ENCODE data around the gene KLRC4. TPM values are rescaled to one million over a fixed set of nuclear protein-coding genes. Genes with fewer than 3 reads are reported as not detected.
"Not testable (repeated sequence)": the region's sequence is repeated elsewhere in the genome, so short reads cannot be mapped to it uniquely, and the experiment has no call there.

The KLRC4 gene
- total and polyA plus RNA-seq, 2 of the 8 experiments (the other 6 are each of a cell fraction or from before 2014, with no cell fraction given), result not detected

DNA sequence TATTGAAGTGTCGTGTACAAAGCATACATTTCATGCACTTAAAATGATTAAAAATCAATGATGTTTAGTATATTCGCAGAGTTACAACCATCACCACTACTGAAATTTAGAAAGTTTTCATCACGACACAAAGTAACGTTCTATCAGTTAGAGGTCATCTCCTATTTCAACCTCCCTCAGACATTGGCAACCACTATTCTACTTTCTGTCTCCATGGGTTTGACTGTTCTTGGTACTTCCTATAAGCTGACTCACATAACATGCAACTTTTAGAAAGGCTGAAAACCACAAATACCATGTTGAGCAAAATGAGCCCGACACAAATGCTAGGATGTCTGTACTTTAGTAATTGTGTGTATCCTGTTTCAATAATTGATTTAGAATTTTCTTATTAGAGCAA, 36.5 kb upstream of the KLRC4 start:
- H3K4ac ChIP-seq (replicated peaks; ENCODE audit: insufficient read length, low read depth, low read length); H3K56ac ChIP-seq (replicated peaks; ENCODE audit: insufficient read length, low read depth, low read length); H2BK5ac ChIP-seq (ENCODE audit: low read depth, low read length); H3K27me3 ChIP-seq (replicated peaks in 1 of 4; ENCODE audit: control insufficient read depth in 3 of 4, extremely low read depth in 1 of 4, insufficient read depth in 3 of 4, low read length in 3 of 4); H4K8ac ChIP-seq (ENCODE audit: extremely low read depth, insufficient read depth, low read length); H2BK15ac ChIP-seq (ENCODE audit: low read length); H2BK120ac ChIP-seq (replicated peaks; ENCODE audit: low read depth, low read length); H3K4me3 ChIP-seq (ENCODE audit: extremely low read depth in 1 of 4, insufficient read depth in 2 of 4, low read depth in 3 of 4, low read length in 4 of 4); POLR2A ChIA-PET (ENCODE audit: partially characterized antibody); H3K79me1 ChIP-seq (ENCODE audit: low read depth, low read length); H2AK5ac ChIP-seq (ENCODE audit: low read depth, low read length); H3K14ac ChIP-seq (ENCODE audit: insufficient read length); H4K91ac ChIP-seq (replicated peaks; ENCODE audit: insufficient read length, low read length); H2BK12ac ChIP-seq (ENCODE audit: low read depth, low read length); DNase-seq (ENCODE audit: low read depth in 1 of 2, low spot score in 2 of 2); H3K27ac ChIP-seq (ENCODE audit: low read depth, low read length); CTCF ChIA-PET (ENCODE audit: partially characterized antibody); H3K9me3 ChIP-seq (ENCODE audit: insufficient read depth in 2 of 2, low read depth in 1 of 2, low read length in 1 of 2); H4K5ac ChIP-seq (ENCODE audit: insufficient read length, low read depth, low read length); H3K18ac ChIP-seq (ENCODE audit: extremely low read depth, low read length); H2BK20ac ChIP-seq (ENCODE audit: low read length); H4K20me1 ChIP-seq (replicated peaks in 1 of 2; ENCODE audit: control insufficient read depth in 1 of 2, insufficient read depth in 2 of 2, low read length in 2 of 2); H3K79me2 ChIP-seq (ENCODE audit: control insufficient read depth in 1 of 2, insufficient read depth in 2 of 2, low read length in 2 of 2); H3K4me2 ChIP-seq (ENCODE audit: insufficient read depth in 1 of 2, low read depth in 2 of 2, low read length in 2 of 2); H2AFZ ChIP-seq (ENCODE audit: low read length); H3K9ac ChIP-seq (replicated peaks in 1 of 4; ENCODE audit: extremely low read depth in 1 of 4, low read depth in 3 of 4, low read length in 3 of 4); H3K23me2 ChIP-seq (ENCODE audit: low read depth, low read length); H3K23ac ChIP-seq (ENCODE audit: insufficient read length); H3K36me3 ChIP-seq (ENCODE audit: control insufficient read depth in 2 of 4, insufficient read depth in 4 of 4, low read length in 3 of 4); H3K4me1 ChIP-seq (replicated peaks in 1 of 4; ENCODE audit: control insufficient read depth in 3 of 4, insufficient read depth in 4 of 4, low read length in 3 of 4): not testable (repeated sequence)
- peak; percentile 68 for FAIRE-seq
- WGBS, 2 experiments (ENCODE audit: extremely low coverage in 1 of 2, insufficient coverage in 1 of 2, insufficient read length in 1 of 2, insufficient replicate concordance in 2 of 2, low coverage in 1 of 2, low lambda C conversion rate in 2 of 2, missing lambda C conversion rate in 1 of 2), result 93% methylated on average over 5 of the region's 5 CpGs; no CpG with 5 or more reads in 1 of the 2 experiments

DNA sequence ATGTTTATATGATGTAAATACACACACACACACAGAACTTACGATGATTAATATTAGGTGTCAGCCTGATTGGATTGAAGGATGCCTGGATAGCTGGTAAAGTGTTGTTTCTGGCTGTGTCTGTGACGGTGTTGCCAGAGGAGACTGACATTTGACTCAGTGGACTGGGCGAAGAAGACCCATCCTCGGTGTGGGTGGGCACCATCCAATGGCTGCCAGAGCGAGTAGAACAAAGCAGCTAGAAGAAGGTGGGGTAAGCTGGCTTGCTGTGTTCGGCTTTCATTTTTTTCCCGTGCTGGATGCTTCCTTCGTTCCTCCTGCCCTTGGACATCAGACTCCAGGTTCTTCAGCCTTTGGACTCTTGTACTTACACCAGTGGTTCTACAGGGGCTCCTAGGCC, 31.6 kb upstream of the KLRC4 start:
- FAIRE-seq; H3K79me2 ChIP-seq (ENCODE audit: control insufficient read depth in 1 of 2, insufficient read depth in 2 of 2, low read length in 2 of 2); H3K9me3 ChIP-seq (ENCODE audit: insufficient read depth in 2 of 2, low read depth in 1 of 2, low read length in 1 of 2); H3K27me3 ChIP-seq (replicated peaks in 1 of 4; ENCODE audit: control insufficient read depth in 3 of 4, extremely low read depth in 1 of 4, insufficient read depth in 3 of 4, low read length in 3 of 4); H3K79me1 ChIP-seq (ENCODE audit: low read depth, low read length); H3K36me3 ChIP-seq (ENCODE audit: control insufficient read depth in 2 of 4, insufficient read depth in 4 of 4, low read length in 3 of 4); H2BK15ac ChIP-seq (ENCODE audit: low read length); H3K4me3 ChIP-seq (ENCODE audit: extremely low read depth in 1 of 4, insufficient read depth in 2 of 4, low read depth in 3 of 4, low read length in 4 of 4); H2BK5ac ChIP-seq (ENCODE audit: low read depth, low read length); H2AK5ac ChIP-seq (ENCODE audit: low read depth, low read length); DNase-seq (ENCODE audit: low read depth in 1 of 2, low spot score in 2 of 2); H2BK12ac ChIP-seq (ENCODE audit: low read depth, low read length); H3K56ac ChIP-seq (replicated peaks; ENCODE audit: insufficient read length, low read depth, low read length); POLR2A ChIA-PET (ENCODE audit: partially characterized antibody); H3K4ac ChIP-seq (replicated peaks; ENCODE audit: insufficient read length, low read depth, low read length); H4K8ac ChIP-seq (ENCODE audit: extremely low read depth, insufficient read depth, low read length); H4K5ac ChIP-seq (ENCODE audit: insufficient read length, low read depth, low read length); H3K9ac ChIP-seq (replicated peaks in 1 of 4; ENCODE audit: extremely low read depth in 1 of 4, low read depth in 3 of 4, low read length in 3 of 4); H3K4me2 ChIP-seq (ENCODE audit: insufficient read depth in 1 of 2, low read depth in 2 of 2, low read length in 2 of 2); H3K4me1 ChIP-seq (replicated peaks in 1 of 4; ENCODE audit: control insufficient read depth in 3 of 4, insufficient read depth in 4 of 4, low read length in 3 of 4); H3K18ac ChIP-seq (ENCODE audit: extremely low read depth, low read length); H3K23ac ChIP-seq (ENCODE audit: insufficient read length); H4K20me1 ChIP-seq (replicated peaks in 1 of 2; ENCODE audit: control insufficient read depth in 1 of 2, insufficient read depth in 2 of 2, low read length in 2 of 2); H3K23me2 ChIP-seq (ENCODE audit: low read depth, low read length); H4K91ac ChIP-seq (replicated peaks; ENCODE audit: insufficient read length, low read length); H3K14ac ChIP-seq (ENCODE audit: insufficient read length); H2BK120ac ChIP-seq (replicated peaks; ENCODE audit: low read depth, low read length); H3K27ac ChIP-seq (ENCODE audit: low read depth, low read length); H2AFZ ChIP-seq (ENCODE audit: low read length); H2BK20ac ChIP-seq (ENCODE audit: low read length): not testable (repeated sequence)
- CTCF ChIA-PET (ENCODE audit: partially characterized antibody), result interaction anchor here (0.6 kb wide), 1 partner anchor 357 kb away, joined by 3 read pairs; no protein-coding TSS in a partner anchor
- WGBS, 2 experiments (ENCODE audit: extremely low coverage in 1 of 2, insufficient coverage in 1 of 2, insufficient read length in 1 of 2, insufficient replicate concordance in 2 of 2, low coverage in 1 of 2, low lambda C conversion rate in 2 of 2, missing lambda C conversion rate in 1 of 2), result 93% methylated on average over 7 of the region's 8 CpGs; no CpG with 5 or more reads in 1 of the 2 experiments

Data from H1 (cell line).